NB4 (cell line): ENCODE data around the gene URB2.

Experiments
- MYC ChIP-seq: IDR thresholded peaks from 2 replicates; pipeline ENCODE4 v1.6.1; 2011; ENCODE audit warnings: low read depth, low read length
- POLR2A ChIP-seq: IDR thresholded peaks from 2 replicates; pipeline ENCODE4 v1.6.1; 2011; ENCODE audit warnings: mild to moderate bottlenecking; ENCODE audit not compliant: insufficient read length; ENCODE audit errors: extremely low read depth
- TF ChIP-seq, protein P1 (sequence below): IDR thresholded peaks from one replicate; pipeline ENCODE4 v1.5.1; 2012; ENCODE audit warnings: low read depth, low read length

DNA sequence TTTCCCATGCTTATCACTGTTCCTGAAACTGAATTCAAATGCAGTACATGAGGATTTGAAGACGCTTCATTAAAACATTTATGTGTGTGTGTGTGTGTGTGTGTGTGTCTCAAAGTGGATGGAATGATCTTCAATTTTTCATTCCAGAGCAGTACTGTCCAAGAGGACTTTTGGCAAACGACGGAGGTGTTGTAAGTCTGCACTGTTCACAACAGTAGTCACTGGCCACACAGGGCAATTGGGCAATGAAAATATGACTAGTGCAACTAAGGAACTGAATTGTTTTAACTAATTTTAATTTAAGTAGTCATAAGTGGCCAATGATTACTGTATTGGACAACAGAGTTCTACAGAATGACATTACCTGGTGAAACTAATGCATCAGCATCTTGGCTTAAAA, 5.2 kb upstream of the URB2 start:
- TF ChIP-seq, protein P1, sequence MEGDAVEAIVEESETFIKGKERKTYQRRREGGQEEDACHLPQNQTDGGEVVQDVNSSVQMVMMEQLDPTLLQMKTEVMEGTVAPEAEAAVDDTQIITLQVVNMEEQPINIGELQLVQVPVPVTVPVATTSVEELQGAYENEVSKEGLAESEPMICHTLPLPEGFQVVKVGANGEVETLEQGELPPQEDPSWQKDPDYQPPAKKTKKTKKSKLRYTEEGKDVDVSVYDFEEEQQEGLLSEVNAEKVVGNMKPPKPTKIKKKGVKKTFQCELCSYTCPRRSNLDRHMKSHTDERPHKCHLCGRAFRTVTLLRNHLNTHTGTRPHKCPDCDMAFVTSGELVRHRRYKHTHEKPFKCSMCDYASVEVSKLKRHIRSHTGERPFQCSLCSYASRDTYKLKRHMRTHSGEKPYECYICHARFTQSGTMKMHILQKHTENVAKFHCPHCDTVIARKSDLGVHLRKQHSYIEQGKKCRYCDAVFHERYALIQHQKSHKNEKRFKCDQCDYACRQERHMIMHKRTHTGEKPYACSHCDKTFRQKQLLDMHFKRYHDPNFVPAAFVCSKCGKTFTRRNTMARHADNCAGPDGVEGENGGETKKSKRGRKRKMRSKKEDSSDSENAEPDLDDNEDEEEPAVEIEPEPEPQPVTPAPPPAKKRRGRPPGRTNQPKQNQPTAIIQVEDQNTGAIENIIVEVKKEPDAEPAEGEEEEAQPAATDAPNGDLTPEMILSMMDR, result no peak
- TF ChIP-seq POLR2A (no peak), MYC (no peak)
